Esophagus muscularis mucosa (tissue), 4 donors: ENCODE results near the gene STOM. TPM values are rescaled to one million over a fixed set of nuclear protein-coding genes. Genes with fewer than 3 reads are reported as not detected.

Experiments used
- DNase-seq: peaks from one replicate; pipeline ENCODE4 v3.0.0-alpha.2; 2017; ENCODE audit errors: extremely low spot score
- H3K27ac ChIP-seq, 4 donors: fragments of 200-600 bp; sonication (generic); replicated peaks in 1 of 4; 1 replicate in 3 of 4; 2 replicates in 1 of 4; pipeline ENCODE4 v1.5.1; 2016 to 2019; ENCODE audit warnings: mild to moderate bottlenecking in 1 of 4
- H3K27me3 ChIP-seq, 4 donors: fragments of 200-600 bp; sonication (generic); one replicate each; pipeline versions ENCODE4 v1.5.1 to v1.6.0; 2016 to 2019
- H3K36me3 ChIP-seq, 4 donors: fragments of 200-600 bp; sonication (generic); one replicate each; pipeline ENCODE4 v1.5.1; 2016 to 2019
- H3K4me1 ChIP-seq, 4 donors: fragments of 200-600 bp; sonication (generic); one replicate each; pipeline ENCODE4 v1.5.1; 2016 to 2019
- H3K4me3 ChIP-seq, 4 donors: fragments of 200-600 bp; sonication (generic); 1 replicate in 2 of 4; 2 replicates in 2 of 4; pipeline ENCODE4 v1.5.1; 2016 to 2019; ENCODE audit warnings: mild to moderate bottlenecking in 4 of 4, moderate library complexity in 1 of 4
- H3K9me3 ChIP-seq, 4 donors: fragments of 200-600 bp; sonication (generic); 1 replicate in 3 of 4; 2 replicates in 1 of 4; pipeline ENCODE4 v1.5.1; 2016 to 2019
- CTCF ChIP-seq, 3 experiments: fragments of 200-600 bp in 2 of 3; fragments of 450-650 bp in 1 of 3; sonication (generic) in 2 of 3; IDR thresholded peaks; one replicate each; pipeline ENCODE4 v1.5.1; 2017 to 2019; ENCODE audit warnings: antibody characterized with exemption in 3 of 3, mild to moderate bottlenecking in 2 of 3, moderate library complexity in 1 of 3
- EP300 ChIP-seq: sonication (generic); formaldehyde crosslinking; IDR thresholded peaks from one replicate; pipeline ENCODE4 v1.6.1; 2017; ENCODE audit warnings: antibody characterized with exemption
- POLR2A ChIP-seq: fragments of 450-650 bp; IDR thresholded peaks from one replicate; pipeline ENCODE4 v1.6.1; 2017; ENCODE audit warnings: antibody characterized with exemption, moderate library complexity, mild to moderate bottlenecking, low read depth
- POLR2AphosphoS5 ChIP-seq, 2 donors: sonication (generic); formaldehyde crosslinking; IDR thresholded peaks; one replicate each; pipeline ENCODE4 v1.6.1; 2017; ENCODE audit warnings: antibody characterized with exemption in 2 of 2
- WGBS: methylation state at CpG from one replicate; pipeline ENCODE4 v1.1.5; 2018; 5-methylcytosine and 5-hydroxymethylcytosine counted together
- intact Hi-C: fragments of 100-400 bp; cut with DNase I; formaldehyde crosslinking; loops from one replicate; pipeline ENCODE4 v1.15.1; 2023
- total RNA-seq, 4 donors: library from RNA; depleted of rRNA; stranded (reverse); fragments of >200 nt; gene quantifications; one replicate each; pipeline versions ENCODE4 v1.1.0 to v1.2.1, GENCODE V29; 2016

The STOM gene
- total RNA-seq: 100 to 1,000 TPM; 250 to 554 (median 444) TPM

- peaks cover 54 to 84% (median 77%) of the 10 kb centered on the region in 4 donors for H3K4me1 ChIP-seq
- H3K27me3 ChIP-seq: no peaks in the 10 kb centered on the region
- H3K36me3 ChIP-seq: peaks cover 0 to 13% (median 6%) of the 10 kb centered on the region in 4 donors
- intact Hi-C loops: loop anchor here (5.0 kb wide), 1 partner anchor 102 kb away; the partner anchor contains the start of gene GSN
- WGBS: under 1% methylated on average over 36 of the region's 52 CpGs
- TF ChIP-seq POLR2A: peak; percentile 99
- peak; percentile 99 to 100 for TF ChIP-seq POLR2AphosphoS5 (IDR thresholded peaks at IDR 0.05)
- TF ChIP-seq CTCF (IDR thresholded peaks at IDR 0.05): peak in 1 of 3 experiments; percentile 6
- TF ChIP-seq EP300: no peak
- peak within 1 kb of the TSS; percentile 94 to 97 (median 96) for H3K27ac ChIP-seq
- peak within 1 kb of the TSS; percentile 74 to 87 (median 82) for H3K4me3 ChIP-seq
- H3K9me3 ChIP-seq: no peaks in the 10 kb centered on the region
- peak; percentile 97 for DNase-seq
These were observed at the start of gene STOM for GRCh38 chr9:121369595-121370265. STOM (minus strand) TSS chr9:121370250; CDS start chr9:121370187, 63 bp downstream.

- intact Hi-C loops: no loop called here
- H3K27ac ChIP-seq: no peak overlapping the region
- H3K36me3 ChIP-seq: no peaks in the 10 kb centered on the region
- no peak for DNase-seq
- no peaks in the 10 kb centered on the region for H3K27me3 ChIP-seq
- no peaks in the 10 kb centered on the region for H3K4me1 ChIP-seq
- H3K9me3 ChIP-seq: no peaks in the 10 kb centered on the region
- 72% methylated on average over 3 of the region's 3 CpGs for WGBS
- TF ChIP-seq POLR2AphosphoS5 (IDR thresholded peaks at IDR 0.05): no peak
- no peak for TF ChIP-seq CTCF (IDR thresholded peaks at IDR 0.05)
- no peak for TF ChIP-seq EP300
- TF ChIP-seq POLR2A: no peak
- H3K4me3 ChIP-seq: no peak overlapping the region
These were observed 41.9 kb upstream of the STOM start for GRCh38 chr9:121411993-121412392.

GRCh38 chr9:121405899-121406298 lies 35.8 kb upstream of the STOM start:
- Histone ChIP-seq H3K4me1 (no peaks in the 10 kb centered on the region), H3K27ac (no peak overlapping the region), H3K27me3 (no peaks in the 10 kb centered on the region), H3K36me3 (no peaks in the 10 kb centered on the region), H3K4me3 (no peak overlapping the region), H3K9me3 (no peaks in the 10 kb centered on the region)
- 93% methylated on average over 1 of the region's 1 CpG for WGBS
- no peak for DNase-seq
- TF ChIP-seq POLR2AphosphoS5 (IDR thresholded peaks at IDR 0.05) (no peak), CTCF (IDR thresholded peaks at IDR 0.05) (no peak), EP300 (no peak), POLR2A (no peak)
- intact Hi-C loops: no loop called here

- H3K4me1 ChIP-seq: peaks cover 0 to 5% (median 2%) of the 10 kb centered on the region in 4 donors
- H3K27ac ChIP-seq: no peak overlapping the region
- H3K27me3 ChIP-seq: no peaks in the 10 kb centered on the region
- H3K9me3 ChIP-seq: no peaks in the 10 kb centered on the region
- intact Hi-C loops: no loop called here
- WGBS: 69% methylated on average over 2 of the region's 2 CpGs
- no peak overlapping the region for H3K4me3 ChIP-seq
- no peak for DNase-seq
- no peak for TF ChIP-seq POLR2A
- no peak for TF ChIP-seq EP300
- no peak for TF ChIP-seq CTCF (IDR thresholded peaks at IDR 0.05)
- TF ChIP-seq POLR2AphosphoS5 (IDR thresholded peaks at IDR 0.05): no peak
- no peaks in the 10 kb centered on the region for H3K36me3 ChIP-seq
These were observed 34.9 kb upstream of the STOM start for GRCh38 chr9:121404906-121405305.
